ENCODE data around the gene ERC2. TPM values are rescaled to one million over a fixed set of nuclear protein-coding genes. Genes with fewer than 3 reads are reported as not detected.

Gene ERC2
- total and polyA plus RNA-seq, 8 donors, result 1.2 to 4.8 (median 2.3) TPM

GRCh38 chr3:55658270-55658669, 810.0 kb downstream of the ERC2 start:
- Histone ChIP-seq H3K36me3 (no peaks in the 10 kb centered on the region), H3K9me3 (no peaks in the 10 kb centered on the region), H3K4me1 (no peaks in the 10 kb centered on the region), H3K27me3 (no peaks in the 10 kb centered on the region), H3K4me3 (no peak overlapping the region), H3K27ac (no peak overlapping the region)
- FAIRE-seq, result no peak
- intact Hi-C loops (cut with DNase I), result no loop called here
- ATAC-seq, result no peak
- TF ChIP-seq CTCF (IDR thresholded peaks at IDR 0.05), result no peak
- no peak for DNase-seq
- 97 to 98% methylated on average over 1 of the region's 1 CpG for WGBS, 2 donors

GRCh38 chr3:55655544-55655943, 812.7 kb downstream of the ERC2 start:
- DNase-seq (no peak), FAIRE-seq (no peak), ATAC-seq (no peak)
- intact Hi-C loops (cut with DNase I), result no loop called here
- WGBS, 2 donors, result 93 to 100% methylated on average over 1 of the region's 1 CpG
- H3K4me1 ChIP-seq, result no peaks in the 10 kb centered on the region
- H3K4me3 ChIP-seq, result no peak overlapping the region
- H3K27ac ChIP-seq, result no peak overlapping the region
- no peaks in the 10 kb centered on the region for H3K36me3 ChIP-seq
- H3K27me3 ChIP-seq, result no peaks in the 10 kb centered on the region
- TF ChIP-seq CTCF (IDR thresholded peaks at IDR 0.05), result no peak
- H3K9me3 ChIP-seq, result no peaks in the 10 kb centered on the region

DNA sequence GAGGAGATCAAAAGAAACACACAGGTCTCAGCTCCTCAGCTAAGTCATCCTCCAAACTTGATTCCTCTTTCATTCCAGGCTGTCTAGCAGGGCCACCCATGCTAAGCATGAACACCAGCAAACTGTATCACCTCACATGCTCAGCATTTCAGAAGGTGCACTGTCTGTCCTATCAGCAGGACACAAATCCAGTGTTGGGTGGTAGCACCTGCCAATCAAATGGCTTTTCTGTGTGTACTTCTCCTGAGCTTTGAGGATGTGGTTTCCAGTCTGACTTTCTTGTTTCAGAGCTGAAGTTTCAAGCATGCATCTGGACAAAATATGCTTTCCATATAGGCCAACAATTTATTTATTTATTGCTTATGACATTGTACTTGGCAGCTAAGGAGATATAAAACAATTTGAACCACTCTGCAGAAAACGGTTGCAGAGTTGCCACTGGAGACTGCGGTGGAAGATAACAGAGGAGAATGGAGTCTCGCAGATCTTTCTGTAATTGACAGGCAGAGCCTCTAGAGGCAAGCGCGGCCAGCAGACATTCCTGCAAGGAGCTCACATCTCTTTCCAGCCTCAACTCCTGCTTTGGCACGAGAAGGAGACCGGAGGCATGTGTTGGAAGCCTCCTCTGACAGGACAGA, 814.0 kb downstream of the ERC2 start:
- Histone ChIP-seq H3K27ac (no peak overlapping the region), H3K9me3 (no peaks in the 10 kb centered on the region), H3K27me3 (no peaks in the 10 kb centered on the region), H3K36me3 (no peaks in the 10 kb centered on the region), H3K4me3 (no peak overlapping the region), H3K4me1 (no peaks in the 10 kb centered on the region)
- intact Hi-C loops (cut with DNase I), result no loop called here
- DNase-seq (no peak), FAIRE-seq (no peak), ATAC-seq (no peak)
- no peak for TF ChIP-seq CTCF (IDR thresholded peaks at IDR 0.05)
- WGBS, 2 donors, result 71 to 74% methylated on average over 7 of the region's 7 CpGs

GRCh38 chr3:55651011-55651410, 817.3 kb downstream of the ERC2 start:
- WGBS, 2 donors, result 84 to 89% methylated on average over 3 of the region's 3 CpGs
- Histone ChIP-seq H3K27me3 (no peaks in the 10 kb centered on the region), H3K4me1 (no peaks in the 10 kb centered on the region), H3K4me3 (no peak overlapping the region), H3K27ac (no peak overlapping the region), H3K9me3 (no peaks in the 10 kb centered on the region), H3K36me3 (no peaks in the 10 kb centered on the region)
- no peak for DNase-seq
- no peak for FAIRE-seq
- intact Hi-C loops (cut with DNase I), result no loop called here
- no peak for TF ChIP-seq CTCF (IDR thresholded peaks at IDR 0.05)
- ATAC-seq, result no peak

DNA sequence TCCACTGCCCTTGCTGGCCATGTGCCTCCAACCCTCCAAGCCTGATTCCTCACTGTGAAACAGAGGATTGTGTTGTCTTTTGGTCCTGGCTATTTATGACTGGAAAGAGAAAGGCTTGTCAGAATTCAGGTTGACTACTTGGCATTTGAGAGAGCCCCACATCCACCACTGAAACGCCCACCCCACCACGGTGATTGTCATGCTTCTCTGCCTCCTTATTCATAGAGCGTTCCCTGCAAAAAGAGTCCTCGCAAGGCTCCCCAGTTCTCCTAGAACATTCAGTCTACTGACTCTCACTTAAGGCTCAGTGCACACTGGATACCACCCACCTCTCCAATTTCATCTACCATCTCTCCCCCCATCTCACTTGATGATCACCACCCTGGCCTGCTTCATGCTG, 818.3 kb downstream of the ERC2 start:
- 84 to 90% methylated on average over 4 of the region's 4 CpGs for WGBS, 2 donors
- no peak overlapping the region for H3K27ac ChIP-seq
- no peak for TF ChIP-seq CTCF (IDR thresholded peaks at IDR 0.05)
- no peak overlapping the region for H3K4me3 ChIP-seq
- H3K4me1 ChIP-seq, result no peaks in the 10 kb centered on the region
- intact Hi-C loops (cut with DNase I), result no loop called here
- no peak for ATAC-seq
- DNase-seq, result no peak
- H3K27me3 ChIP-seq, result no peaks in the 10 kb centered on the region
- H3K9me3 ChIP-seq, result no peaks in the 10 kb centered on the region
- no peak for FAIRE-seq
- H3K36me3 ChIP-seq, result no peaks in the 10 kb centered on the region
